IMR-90 (cell line): ENCODE results near the gene SLC43A2. TPM values are rescaled to one million over a fixed set of nuclear protein-coding genes. Genes with fewer than 3 reads are reported as not detected.

Source experiments
- ATAC-seq: fragments of 200-7000 bp; cut with Tn5 transposase; 2 replicates; pipeline ENCODE4 v1.9.1; 2020; ENCODE audit warnings: low read depth, mild to moderate bottlenecking, moderate library complexity
- BruUV-seq: library from RNA; stranded (reverse); fragments of 400-500 nt; replicated peaks from 2 replicates; lab custom pipeline; 2021; lab: Mats Ljungman, UMichigan
- CTCF ChIA-PET: fragments of 300-600 bp; formaldehyde crosslinking; extraction: SDS; loops from one replicate; lab custom pipeline; 2021; ENCODE audit warnings: antibody characterized with exemption; lab: Yijun Ruan, JAX
- POLR2A ChIA-PET: fragments of 300-600 bp; sonication (Branson Sonifier 250); formaldehyde crosslinking; loops from one replicate; lab custom pipeline; 2022; ENCODE audit warnings: antibody characterized with exemption; ENCODE audit not compliant: unreplicated experiment; lab: Charles Lee
- DNase-seq: peaks from one replicate; pipeline ENCODE4 v3.0.0; 2013
- H2AFZ ChIP-seq: replicated peaks from 2 replicates; pipeline ENCODE3; 2013; ENCODE audit warnings: low read length, mild to moderate bottlenecking; ENCODE audit not compliant: poor library complexity
- H2AK5ac ChIP-seq: 2 replicates; pipeline ENCODE4 v1.6.1; 2013; ENCODE audit warnings: low read depth, low read length, inconsistent platforms
- H2AK9ac ChIP-seq: replicated peaks from 2 replicates; pipeline ENCODE3; 2013; ENCODE audit warnings: mild to moderate bottlenecking, low read depth, low read length, moderate library complexity; ENCODE audit not compliant: poor library complexity
- H2BK120ac ChIP-seq: 2 replicates; pipeline ENCODE4 v1.6.1; 2013; ENCODE audit warnings: low read depth, low read length, inconsistent platforms
- H2BK15ac ChIP-seq: 3 replicates; pipeline ENCODE4 v1.6.1; 2013; ENCODE audit warnings: low read depth, low read length, inconsistent platforms
- H2BK20ac ChIP-seq: 2 replicates; pipeline ENCODE4 v1.6.1; 2013; ENCODE audit warnings: low read depth, mild to moderate bottlenecking, inconsistent platforms, low read length, moderate library complexity
- H2BK5ac ChIP-seq: 2 replicates; pipeline ENCODE4 v1.6.1; 2013; ENCODE audit warnings: mild to moderate bottlenecking, low read depth, low read length, inconsistent platforms; ENCODE audit not compliant: poor library complexity, severe bottlenecking
- H3K14ac ChIP-seq: replicated peaks from 2 replicates; pipeline ENCODE4 v1.6.1; 2013; ENCODE audit warnings: low read depth, low read length, inconsistent platforms
- H3K18ac ChIP-seq: 2 replicates; pipeline ENCODE4 v1.6.1; 2013; ENCODE audit warnings: low read depth, low read length, control low read depth
- H3K23ac ChIP-seq: 2 replicates; pipeline ENCODE4 v1.6.1; 2013; ENCODE audit warnings: low read depth, low read length, inconsistent platforms
- H3K27ac ChIP-seq: 2 replicates; pipeline ENCODE4 v1.5.1; 2013; ENCODE audit warnings: mild to moderate bottlenecking, control low read depth, low read length; ENCODE audit not compliant: insufficient read depth
- H3K27me3 ChIP-seq: 2 replicates; pipeline ENCODE4 v1.6.1; 2013; ENCODE audit warnings: low read length; ENCODE audit not compliant: control insufficient read depth, insufficient read depth
- H3K36me3 ChIP-seq: 2 replicates; pipeline ENCODE4 v1.6.1; 2013; ENCODE audit warnings: low read length, mixed read lengths; ENCODE audit not compliant: control insufficient read depth, insufficient read depth
- H3K4ac ChIP-seq: 2 replicates; pipeline ENCODE4 v1.6.1; 2013; ENCODE audit warnings: low read depth, low read length, inconsistent platforms
- H3K4me1 ChIP-seq: 2 replicates; pipeline ENCODE4 v1.6.1; 2013; ENCODE audit warnings: low read length, mixed read lengths; ENCODE audit not compliant: control insufficient read depth, insufficient read depth
- H3K4me2 ChIP-seq: 2 replicates; pipeline ENCODE4 v1.6.1; 2013; ENCODE audit warnings: low read depth, mild to moderate bottlenecking, control low read depth, low read length, moderate library complexity
- H3K4me3 ChIP-seq: 2 replicates; pipeline ENCODE4 v1.5.1; 2013; ENCODE audit warnings: low read depth, mild to moderate bottlenecking, control low read depth, low read length, moderate library complexity; ENCODE audit not compliant: insufficient read depth
- H3K56ac ChIP-seq: 2 replicates; pipeline ENCODE4 v1.6.1; 2013; ENCODE audit warnings: low read length, inconsistent platforms; ENCODE audit not compliant: insufficient read depth; ENCODE audit errors: extremely low read depth
- H3K79me1 ChIP-seq, 2 experiments: 2 replicates each; pipeline ENCODE4 v1.6.1; 2013; ENCODE audit warnings: low read length in 2 of 2, inconsistent platforms in 1 of 2, low read depth in 1 of 2
- H3K9ac ChIP-seq: 2 replicates; pipeline ENCODE4 v1.6.1; 2013; ENCODE audit warnings: low read depth, low read length, control low read depth
- H3K9me1 ChIP-seq: 2 replicates; pipeline ENCODE4 v1.6.1; 2013; ENCODE audit warnings: low read length, inconsistent platforms; ENCODE audit not compliant: insufficient read depth
- H3K9me3 ChIP-seq: 2 replicates; pipeline ENCODE4 v1.6.1; 2013; ENCODE audit warnings: low read length; ENCODE audit not compliant: control insufficient read depth, insufficient read depth
- H4K20me1 ChIP-seq: 2 replicates; pipeline ENCODE4 v1.6.1; 2013; ENCODE audit warnings: low read length, inconsistent platforms; ENCODE audit not compliant: insufficient read depth
- H4K5ac ChIP-seq: 2 replicates; pipeline ENCODE4 v1.6.1; 2013; ENCODE audit warnings: mild to moderate bottlenecking, low read depth, low read length, control low read depth
- H4K8ac ChIP-seq, 2 experiments: 2 replicates each; pipeline ENCODE4 v1.6.1; 2013; ENCODE audit warnings: low read depth in 2 of 2, low read length in 2 of 2, control low read depth in 1 of 2, inconsistent platforms in 1 of 2
- H4K91ac ChIP-seq: 2 replicates; pipeline ENCODE4 v1.6.1; 2013; ENCODE audit warnings: low read depth, low read length, inconsistent platforms; ENCODE audit not compliant: insufficient read depth
- BHLHE40 ChIP-seq: fragments of 150-350 bp; IDR thresholded peaks from 2 replicates; pipeline ENCODE4 v1.6.1; 2016; ENCODE audit warnings: mild to moderate bottlenecking, low read depth, low read length
- CEBPB ChIP-seq: IDR thresholded peaks from 2 replicates; pipeline ENCODE4 v1.6.1; 2012; ENCODE audit warnings: low read depth, low read length, improper control_type of control experiment
- CHD1 ChIP-seq: IDR thresholded peaks from 2 replicates; pipeline ENCODE4 v1.6.1; 2012; ENCODE audit warnings: low read depth, low read length, improper control_type of control experiment
- FOS ChIP-seq: fragments of 150-350 bp; IDR thresholded peaks from 2 replicates; pipeline ENCODE4 v1.6.1; 2016; ENCODE audit warnings: low read depth, low read length
- MAFK ChIP-seq: IDR thresholded peaks from 2 replicates; pipeline ENCODE4 v1.6.1; 2012; ENCODE audit warnings: low read depth, low read length, improper control_type of control experiment
- MAZ ChIP-seq: IDR thresholded peaks from 2 replicates; pipeline ENCODE4 v1.6.1; 2012; ENCODE audit warnings: low read depth, mild to moderate bottlenecking, low read length, improper control_type of control experiment, moderate library complexity, borderline replicate concordance
- MXI1 ChIP-seq: IDR thresholded peaks from 2 replicates; pipeline ENCODE4 v1.6.1; 2012; ENCODE audit warnings: low read depth, mild to moderate bottlenecking, low read length, moderate library complexity, borderline replicate concordance
- NFE2L2 ChIP-seq: fragments of 150-350 bp; IDR thresholded peaks from 2 replicates; pipeline ENCODE4 v1.6.1; 2016; ENCODE audit warnings: low read depth, mild to moderate bottlenecking, low read length
- POLR2A ChIP-seq: IDR thresholded peaks from 2 replicates; pipeline ENCODE4 v1.6.1; 2012; ENCODE audit warnings: mild to moderate bottlenecking, low read depth, low read length
- RAD21 ChIP-seq: IDR thresholded peaks from 2 replicates; pipeline ENCODE4 v1.6.1; 2012; ENCODE audit warnings: low read length, improper control_type of control experiment
- RCOR1 ChIP-seq: IDR thresholded peaks from 2 replicates; pipeline ENCODE4 v1.6.1; 2012; ENCODE audit warnings: mild to moderate bottlenecking, low read length, improper control_type of control experiment; ENCODE audit not compliant: insufficient replicate concordance
- RFX5 ChIP-seq: IDR thresholded peaks from 2 replicates; pipeline ENCODE4 v1.8.0; 2012; ENCODE audit warnings: low read depth, mild to moderate bottlenecking, low read length, moderate library complexity
- SMC3 ChIP-seq: fragments of 150-350 bp; IDR thresholded peaks from 2 replicates; pipeline ENCODE4 v1.6.1; 2016; ENCODE audit warnings: low read depth, mild to moderate bottlenecking, antibody characterized with exemption, low read length, moderate library complexity
- USF2 ChIP-seq: fragments of 150-350 bp; IDR thresholded peaks from 2 replicates; pipeline ENCODE4 v1.6.1; 2017; ENCODE audit warnings: mild to moderate bottlenecking, antibody characterized with exemption, low read length, low read depth
- WGBS, 2 experiments: methylation state at CpG; one replicate each; pipeline versions ENCODE4 v1.1.5 to v1.1.7; 2013; ENCODE audit warnings: missing lambda C conversion rate in 2 of 2; ENCODE audit not compliant: insufficient read length in 1 of 2; ENCODE audit errors: extremely low coverage in 2 of 2; 5-methylcytosine and 5-hydroxymethylcytosine counted together
- dilution Hi-C: fragments of 300-500 bp; cut with HindIII; formaldehyde crosslinking; loops from one replicate; pipeline ENCODE4 v1.14.3; 2018; ENCODE audit warnings: low sequenced_read_pairs; ENCODE audit not compliant: unreplicated experiment
- in situ Hi-C: fragments of 300-500 bp; cut with MboI; formaldehyde crosslinking; loops from 3 replicates; pipeline ENCODE4 v1.14.3; 2019; ENCODE audit warnings: low sequenced_read_pairs, inconsistent platforms, mixed read lengths
- intact Hi-C: fragments of 100-400 bp; cut with micrococcal nuclease; formaldehyde crosslinking; loops from 2 replicates; pipeline ENCODE4 v1.10.0; 2022
- polyA plus RNA-seq, 3 experiments: library from polyadenylated mRNA; depleted of rRNA; stranded (reverse); fragments of >200 nt; gene quantifications; 2 replicates each; pipeline ENCODE4 v1.2.3, GENCODE V29; 2012; ENCODE audit warnings: low replicate concordance in 1 of 3
- total RNA-seq: library from RNA; depleted of rRNA; stranded (reverse); fragments of >200 nt; gene quantifications from 2 replicates; pipeline ENCODE4 v1.2.3, GENCODE V29; 2012
- TF ChIP-seq, protein P1 (sequence below): fragments of 150-350 bp; IDR thresholded peaks from 2 replicates; pipeline ENCODE4 v1.6.1; 2016; ENCODE audit warnings: low read depth, mild to moderate bottlenecking, low read length, moderate library complexity, borderline replicate concordance
- TF ChIP-seq, protein P2 (sequence below): conservative IDR thresholded peaks from 2 replicates; pipeline ENCODE4 v1.5.1; 2012; ENCODE audit warnings: mild to moderate bottlenecking, low read depth, low read length, improper control_type of control experiment

SLC43A2 gene
- total and polyA plus RNA-seq, 2 of the 4 experiments (the other 2 are of a cell fraction) = 3.8 to 9.0 TPM

DNA sequence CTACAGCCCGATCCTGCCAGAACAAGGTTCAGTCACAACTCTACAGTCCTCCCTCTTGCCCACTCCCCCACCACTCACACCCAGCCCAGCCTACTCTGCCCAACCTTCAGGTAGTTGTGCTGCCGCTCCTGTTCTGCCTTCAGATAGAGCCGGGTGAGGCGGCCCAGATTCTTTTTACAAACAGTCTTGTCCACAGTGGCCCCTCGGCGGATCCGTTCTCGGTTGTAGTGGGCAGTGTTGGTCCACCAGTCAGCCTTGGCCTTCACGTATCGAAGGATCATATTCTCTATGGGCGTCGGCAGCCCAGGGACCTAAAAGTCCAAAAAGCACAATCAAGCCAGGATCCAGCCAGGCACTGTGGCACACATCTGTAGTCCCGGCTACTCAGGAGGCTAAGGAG is 47.8 kb upstream of the SLC43A2 start:
- TF ChIP-seq BHLHE40 (no peak), MAFK (no peak), CEBPB (no peak), MAZ (no peak), RFX5 (no peak), FOS (no peak), POLR2A (no peak), USF2 (no peak), SMC3 (no peak), NFE2L2 (no peak), CHD1 (no peak), RAD21 (no peak), RCOR1 (no peak), MXI1 (no peak)
- TF ChIP-seq, protein P1, sequence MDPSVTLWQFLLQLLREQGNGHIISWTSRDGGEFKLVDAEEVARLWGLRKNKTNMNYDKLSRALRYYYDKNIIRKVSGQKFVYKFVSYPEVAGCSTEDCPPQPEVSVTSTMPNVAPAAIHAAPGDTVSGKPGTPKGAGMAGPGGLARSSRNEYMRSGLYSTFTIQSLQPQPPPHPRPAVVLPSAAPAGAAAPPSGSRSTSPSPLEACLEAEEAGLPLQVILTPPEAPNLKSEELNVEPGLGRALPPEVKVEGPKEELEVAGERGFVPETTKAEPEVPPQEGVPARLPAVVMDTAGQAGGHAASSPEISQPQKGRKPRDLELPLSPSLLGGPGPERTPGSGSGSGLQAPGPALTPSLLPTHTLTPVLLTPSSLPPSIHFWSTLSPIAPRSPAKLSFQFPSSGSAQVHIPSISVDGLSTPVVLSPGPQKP = no peak
- TF ChIP-seq, protein P2, sequence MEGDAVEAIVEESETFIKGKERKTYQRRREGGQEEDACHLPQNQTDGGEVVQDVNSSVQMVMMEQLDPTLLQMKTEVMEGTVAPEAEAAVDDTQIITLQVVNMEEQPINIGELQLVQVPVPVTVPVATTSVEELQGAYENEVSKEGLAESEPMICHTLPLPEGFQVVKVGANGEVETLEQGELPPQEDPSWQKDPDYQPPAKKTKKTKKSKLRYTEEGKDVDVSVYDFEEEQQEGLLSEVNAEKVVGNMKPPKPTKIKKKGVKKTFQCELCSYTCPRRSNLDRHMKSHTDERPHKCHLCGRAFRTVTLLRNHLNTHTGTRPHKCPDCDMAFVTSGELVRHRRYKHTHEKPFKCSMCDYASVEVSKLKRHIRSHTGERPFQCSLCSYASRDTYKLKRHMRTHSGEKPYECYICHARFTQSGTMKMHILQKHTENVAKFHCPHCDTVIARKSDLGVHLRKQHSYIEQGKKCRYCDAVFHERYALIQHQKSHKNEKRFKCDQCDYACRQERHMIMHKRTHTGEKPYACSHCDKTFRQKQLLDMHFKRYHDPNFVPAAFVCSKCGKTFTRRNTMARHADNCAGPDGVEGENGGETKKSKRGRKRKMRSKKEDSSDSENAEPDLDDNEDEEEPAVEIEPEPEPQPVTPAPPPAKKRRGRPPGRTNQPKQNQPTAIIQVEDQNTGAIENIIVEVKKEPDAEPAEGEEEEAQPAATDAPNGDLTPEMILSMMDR = no peak
- Histone ChIP-seq H3K4me2 (no peak overlapping the region), H3K23ac (no peak overlapping the region), H4K20me1 (peaks cover 26% of the 10 kb centered on the region), H3K27ac (no peak overlapping the region), H3K9ac (no peak overlapping the region), H2BK120ac (no peak overlapping the region), H3K79me1 (peaks cover 55 to 62% of the 10 kb centered on the region in 2 experiments), H2BK15ac (no peak overlapping the region), H3K4me1 (no peaks in the 10 kb centered on the region), H2AK9ac (no peak overlapping the region), H3K27me3 (no peaks in the 10 kb centered on the region), H4K91ac (no peak overlapping the region), H3K14ac (no peak overlapping the region), H4K5ac (no peak overlapping the region), H3K36me3 (peaks cover 84% of the 10 kb centered on the region), H3K56ac (no peak overlapping the region), H3K9me1 (no peaks in the 10 kb centered on the region; the same call in 1 of the 2 replicates), H2AK5ac (no peak overlapping the region), H3K4me3 (no peak overlapping the region), H2AFZ (no peak overlapping the region), H4K8ac (no peak overlapping the region), H2BK20ac (no peak overlapping the region), H2BK5ac (no peak overlapping the region), H3K4ac (no peak overlapping the region), H3K18ac (no peak overlapping the region), H3K9me3 (no peaks in the 10 kb centered on the region)
- intact Hi-C loops (no loop called here), dilution Hi-C loops (no loop called here), in situ Hi-C loops (no loop called here)
- ChIA-PET CTCF (no interaction called here), POLR2A (no interaction called here)
- 99% methylated on average over 11 of the region's 13 CpGs; no CpG with 5 or more reads in 1 of the 2 experiments for WGBS, 2 experiments
- DNase-seq = no peak
- BruUV-seq = no TSS peak
- no peak for ATAC-seq
